CD4-positive, alpha-beta T cell treated with Interleukin-12 subunit alpha and Interleukin-12 subunit beta, for 1 hour (primary cell): ENCODE results near the gene EXPH5.

Experiments
- DNase-seq: peaks from one replicate; pipeline ENCODE4 v3.0.0-alpha.2; 2020

EXPH5 gene

GRCh38 chr11:108561535-108561991, 32.0 kb downstream of the EXPH5 start:
- no peak for DNase-seq

GRCh38 chr11:108559904-108560303, 33.7 kb downstream of the EXPH5 start:
- DNase-seq = no peak

- no peak for DNase-seq
Measured at GRCh38 chr11:108559340-108559739, 34.2 kb downstream of the EXPH5 start.

- no peak for DNase-seq
Measured at GRCh38 chr11:108558222-108558621, 35.3 kb downstream of the EXPH5 start.

- no peak for DNase-seq
Measured at GRCh38 chr11:108556019-108556418, 37.5 kb downstream of the EXPH5 start.

- DNase-seq = no peak
Measured at GRCh38 chr11:108551651-108552462, 41.7 kb downstream of the EXPH5 start.

GRCh38 chr11:108549319-108549885, 44.2 kb downstream of the EXPH5 start:
- no peak for DNase-seq

GRCh38 chr11:108545909-108546501, 47.6 kb downstream of the EXPH5 start:
- DNase-seq = no peak

GRCh38 chr11:108543316-108543964, 50.1 kb downstream of the EXPH5 start:
- no peak for DNase-seq

GRCh38 chr11:108541531-108541930, 52.0 kb downstream of the EXPH5 start:
- no peak for DNase-seq

- DNase-seq = no peak
Measured at GRCh38 chr11:108538502-108538901, 55.1 kb downstream of the EXPH5 start.

- peak; percentile 12 for DNase-seq
Measured at GRCh38 chr11:108538022-108538424, 55.5 kb downstream of the EXPH5 start.

- no peak for DNase-seq
Measured at GRCh38 chr11:108536783-108537182, 56.8 kb downstream of the EXPH5 start.

- DNase-seq = no peak
Measured at GRCh38 chr11:108535384-108535955, 58.1 kb downstream of the EXPH5 start.

- DNase-seq = no peak
Measured at GRCh38 chr11:108534274-108534882, 59.2 kb downstream of the EXPH5 start.

- no peak for DNase-seq
Measured at GRCh38 chr11:108530426-108530825, 63.1 kb downstream of the EXPH5 start.

- no peak for DNase-seq
Measured at GRCh38 chr11:108527382-108527781, 66.2 kb downstream of the EXPH5 start.

GRCh38 chr11:108525161-108525560, 68.4 kb downstream of the EXPH5 start:
- DNase-seq = no peak

GRCh38 chr11:108524422-108524821, 69.1 kb downstream of the EXPH5 start:
- DNase-seq = no peak

- no peak for DNase-seq
Measured at GRCh38 chr11:108522318-108522717, 71.2 kb downstream of the EXPH5 start.

- DNase-seq = no peak
Measured at GRCh38 chr11:108518581-108518980, 75.0 kb downstream of the EXPH5 start.

- DNase-seq = no peak
Measured at GRCh38 chr11:108516125-108516524, 77.4 kb downstream of the EXPH5 start.

GRCh38 chr11:108512708-108513107, 80.9 kb downstream of the EXPH5 start:
- no peak for DNase-seq
